SH-SY5Y (cell line): ENCODE results near the gene KLHL40.

ENCODE experiments used
- GATA2 ChIP-seq: IDR thresholded peaks from 2 replicates; pipeline ENCODE4 v1.6.1; 2011; ENCODE audit warnings: mild to moderate bottlenecking, low read depth, low read length
- GATA3 ChIP-seq: IDR thresholded peaks from 2 replicates; pipeline ENCODE4 v1.6.1; 2011; ENCODE audit warnings: low read depth, mild to moderate bottlenecking, low read length, moderate library complexity

GRCh38 chr3:42717306-42717705, 32.0 kb downstream of the KLHL40 start:
- no peak for TF ChIP-seq GATA3
- no peak for TF ChIP-seq GATA2
